ENCODE measurements around the gene TSLP. TPM values are rescaled to one million over a fixed set of nuclear protein-coding genes. Genes with fewer than 3 reads are reported as not detected.

The TSLP gene
- total and polyA plus RNA-seq, 2 of the 4 experiments (the other 2 are of a cell fraction): 0.54 to 1.6 TPM

DNA sequence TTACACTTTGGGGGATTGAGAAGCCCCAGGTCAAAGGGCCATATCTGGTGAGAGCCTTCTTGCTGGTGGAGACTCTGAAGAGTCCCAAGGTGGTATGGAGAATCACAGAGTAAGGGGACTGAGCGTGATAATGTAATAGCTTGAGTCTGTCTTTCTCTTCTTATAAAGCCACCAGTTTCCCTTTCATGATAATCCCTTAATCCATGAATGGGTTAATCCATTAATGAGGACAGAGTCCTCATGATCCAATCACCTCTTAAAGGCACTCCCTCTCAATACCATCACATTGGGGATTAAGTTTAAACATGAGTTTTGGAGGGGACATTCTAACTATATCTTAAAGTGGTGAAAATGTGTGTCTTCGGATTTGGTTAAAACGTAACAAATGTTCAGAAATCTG is 42.2 kb downstream of the TSLP start:
- no TSS peak for BruUV-seq (replicated peaks)
- no peak overlapping the region for H4K91ac ChIP-seq (ENCODE audit: insufficient read depth, low read depth, low read length)
- H3K79me1 ChIP-seq (ENCODE audit: low read depth in 1 of 2, low read length in 2 of 2): peaks cover 7 to 12% of the 10 kb centered on the region in 2 experiments
- H4K20me1 ChIP-seq (ENCODE audit: insufficient read depth, low read length): no peaks in the 10 kb centered on the region; the same call in 1 of the 2 replicates
- DNase-seq (no peak), ATAC-seq (ENCODE audit: low read depth) (no peak)
- no peak overlapping the region for H3K4ac ChIP-seq (ENCODE audit: low read depth, low read length)
- no peak overlapping the region for H3K9ac ChIP-seq (ENCODE audit: low read depth, low read length)
- H3K4me3 ChIP-seq (ENCODE audit: insufficient read depth, low read depth, low read length): no peak overlapping the region
- TF ChIP-seq, protein P1, sequence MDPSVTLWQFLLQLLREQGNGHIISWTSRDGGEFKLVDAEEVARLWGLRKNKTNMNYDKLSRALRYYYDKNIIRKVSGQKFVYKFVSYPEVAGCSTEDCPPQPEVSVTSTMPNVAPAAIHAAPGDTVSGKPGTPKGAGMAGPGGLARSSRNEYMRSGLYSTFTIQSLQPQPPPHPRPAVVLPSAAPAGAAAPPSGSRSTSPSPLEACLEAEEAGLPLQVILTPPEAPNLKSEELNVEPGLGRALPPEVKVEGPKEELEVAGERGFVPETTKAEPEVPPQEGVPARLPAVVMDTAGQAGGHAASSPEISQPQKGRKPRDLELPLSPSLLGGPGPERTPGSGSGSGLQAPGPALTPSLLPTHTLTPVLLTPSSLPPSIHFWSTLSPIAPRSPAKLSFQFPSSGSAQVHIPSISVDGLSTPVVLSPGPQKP (IDR thresholded peaks at IDR 0.05; ENCODE audit: borderline replicate concordance, low read depth, low read length): no peak
- no peak for TF ChIP-seq RAD21 (IDR thresholded peaks at IDR 0.05; ENCODE audit: low read length)
- TF ChIP-seq FOS (IDR thresholded peaks at IDR 0.05; ENCODE audit: low read depth, low read length): no peak
- no peak for TF ChIP-seq MXI1 (IDR thresholded peaks at IDR 0.05; ENCODE audit: borderline replicate concordance, low read depth, low read length)
- H3K14ac ChIP-seq (replicated peaks; ENCODE audit: low read depth, low read length): no peak overlapping the region
- no peak overlapping the region for H4K8ac ChIP-seq (ENCODE audit: low read depth in 2 of 2, low read length in 2 of 2)
- no peaks in the 10 kb centered on the region for H3K27me3 ChIP-seq (ENCODE audit: control insufficient read depth, insufficient read depth, low read length)
- H2BK5ac ChIP-seq (ENCODE audit: low read depth, low read length, poor library complexity, severe bottlenecking): no peak overlapping the region
- no peak overlapping the region for H2BK120ac ChIP-seq (ENCODE audit: low read depth, low read length)
- no peak overlapping the region for H2BK20ac ChIP-seq (ENCODE audit: low read depth, low read length)
- no peak overlapping the region for H3K27ac ChIP-seq (ENCODE audit: insufficient read depth, low read length)
- H3K9me3 ChIP-seq (ENCODE audit: control insufficient read depth, insufficient read depth, low read length): no peaks in the 10 kb centered on the region
- H3K4me1 ChIP-seq (ENCODE audit: control insufficient read depth, insufficient read depth, low read length): peaks cover 1% of the 10 kb centered on the region; the same call in 1 of the 2 replicates
- ChIA-PET CTCF (no interaction called here), POLR2A (ENCODE audit: unreplicated experiment) (interaction anchor here (0.6 kb wide), 1 partner anchor 213 kb away, joined by 3 read pairs; no protein-coding TSS in a partner anchor)
- dilution Hi-C loops (cut with HindIII; ENCODE audit: low sequenced_read_pairs, unreplicated experiment): no loop called here
- no peak overlapping the region for H4K5ac ChIP-seq (ENCODE audit: low read depth, low read length)
- H2AFZ ChIP-seq (replicated peaks; ENCODE audit: low read length, poor library complexity): no peak overlapping the region
- no CpG with 5 or more reads among the region's 3 CpGs for WGBS, 2 experiments (ENCODE audit: extremely low coverage in 2 of 2, insufficient read length in 1 of 2)
- no peak overlapping the region for H2AK5ac ChIP-seq (ENCODE audit: low read depth, low read length)
- H3K23ac ChIP-seq (ENCODE audit: low read depth, low read length): no peak overlapping the region
- no peaks in the 10 kb centered on the region for H3K9me1 ChIP-seq (ENCODE audit: insufficient read depth, low read length)
- intact Hi-C loops (cut with micrococcal nuclease): no loop called here
- no peak overlapping the region for H2BK15ac ChIP-seq (ENCODE audit: low read depth, low read length)
- in situ Hi-C loops (cut with MboI; ENCODE audit: low sequenced_read_pairs): no loop called here
- H3K4me2 ChIP-seq (ENCODE audit: low read depth, low read length): no peak overlapping the region
- no peak overlapping the region for H2AK9ac ChIP-seq (replicated peaks; ENCODE audit: low read depth, low read length, poor library complexity)
- peaks cover 20% of the 10 kb centered on the region for H3K36me3 ChIP-seq (ENCODE audit: control insufficient read depth, insufficient read depth, low read length)
- no peak overlapping the region for H3K56ac ChIP-seq (ENCODE audit: extremely low read depth, insufficient read depth, low read length)
- H3K18ac ChIP-seq (ENCODE audit: low read depth, low read length): no peak overlapping the region
